Stimulated activated CD4-positive, alpha-beta T cell treated with anti-CD3 and anti-CD28 coated beads, TNF-alpha, amount 100 ng/mL, for 4 hours (primary cell): ENCODE data around the gene NPY.

Source experiments
- DNase-seq, 3 experiments: peaks; one replicate each; pipeline ENCODE4 v3.0.0-alpha.2; 2020; ENCODE audit warnings: low read depth in 3 of 3

Gene NPY

GRCh38 chr7:24313777-24314176, 29.8 kb downstream of the NPY start:
- no peak for DNase-seq

- DNase-seq = no peak
Measured at GRCh38 chr7:24316340-24316739, 32.4 kb downstream of the NPY start.

- no peak for DNase-seq
Measured at GRCh38 chr7:24318326-24318725, 34.3 kb downstream of the NPY start.

GRCh38 chr7:24319209-24319608, 35.2 kb downstream of the NPY start:
- no peak for DNase-seq

GRCh38 chr7:24323961-24324480, 40.0 kb downstream of the NPY start:
- no peak for DNase-seq

- DNase-seq = no peak
Measured at GRCh38 chr7:24325708-24326107, 41.7 kb downstream of the NPY start.

GRCh38 chr7:24328050-24328449, 44.1 kb downstream of the NPY start:
- DNase-seq = no peak

GRCh38 chr7:24328894-24329293, 44.9 kb downstream of the NPY start:
- no peak for DNase-seq

GRCh38 chr7:24334012-24334411, 50.0 kb downstream of the NPY start:
- DNase-seq = no peak

GRCh38 chr7:24334627-24335026, 50.6 kb downstream of the NPY start:
- DNase-seq = no peak

- no peak for DNase-seq
Measured at GRCh38 chr7:24336461-24336860, 52.5 kb downstream of the NPY start.

- DNase-seq = no peak
Measured at GRCh38 chr7:24337180-24337579, 53.2 kb downstream of the NPY start.

GRCh38 chr7:24339575-24339974, 55.6 kb downstream of the NPY start:
- no peak for DNase-seq

- no peak for DNase-seq
Measured at GRCh38 chr7:24340727-24341126, 56.7 kb downstream of the NPY start.
